Gastroesophageal sphincter (tissue), 4 donors: ENCODE data around the gene RAB3B. TPM values are rescaled to one million over a fixed set of nuclear protein-coding genes. Genes with fewer than 3 reads are reported as not detected.

Experiments
- ATAC-seq: fragments of 150-250 bp; one replicate; pipeline ENCODE4 v1.9.1; 2016; ENCODE audit warnings: mild to moderate bottlenecking, moderate library complexity
- H3K27ac ChIP-seq, 4 donors: fragments of 200-600 bp; sonication (generic) in 3 of 4; 1 replicate in 3 of 4; 2 replicates in 1 of 4; pipeline ENCODE4 v1.5.1; 2016 to 2019
- H3K27me3 ChIP-seq: fragments of 200-600 bp; sonication (generic); one replicate; pipeline ENCODE4 v1.5.1; 2019
- H3K36me3 ChIP-seq, 2 donors: fragments of 200-600 bp; sonication (generic); one replicate each; pipeline ENCODE4 v1.5.1; 2019; ENCODE audit warnings: control low read depth in 1 of 2
- H3K4me1 ChIP-seq, 3 donors: fragments of 200-600 bp; sonication (generic); 1 replicate in 2 of 3; 2 replicates in 1 of 3; pipeline ENCODE4 v1.5.1; 2016 to 2019; ENCODE audit warnings: control low read depth in 2 of 3
- H3K4me3 ChIP-seq, 2 donors: fragments of 200-600 bp; sonication (generic); one replicate each; pipeline ENCODE4 v1.5.1; 2019; ENCODE audit warnings: mild to moderate bottlenecking in 1 of 2, moderate library complexity in 1 of 2
- H3K9me3 ChIP-seq, 3 donors: fragments of 200-600 bp; sonication (generic); one replicate each; pipeline ENCODE4 v1.5.1; 2017 to 2019; ENCODE audit warnings: control low read depth in 2 of 3
- CTCF ChIP-seq, 4 experiments: fragments of 200-600 bp in 2 of 4; fragments of 450-650 bp in 2 of 4; sonication (generic) in 1 of 4; IDR thresholded peaks; one replicate each; pipeline ENCODE4 v1.5.1; 2017 to 2019; ENCODE audit warnings: antibody characterized with exemption in 4 of 4, mild to moderate bottlenecking in 2 of 4, moderate library complexity in 2 of 4
- EP300 ChIP-seq: sonication (generic); formaldehyde crosslinking; IDR thresholded peaks from one replicate; pipeline ENCODE4 v1.6.1; 2017; ENCODE audit warnings: antibody characterized with exemption, mild to moderate bottlenecking
- POLR2A ChIP-seq, 2 donors: fragments of 450-650 bp; IDR thresholded peaks; one replicate each; pipeline ENCODE4 v1.6.1; 2017; ENCODE audit warnings: antibody characterized with exemption in 2 of 2, mild to moderate bottlenecking in 2 of 2, moderate library complexity in 1 of 2
- POLR2AphosphoS5 ChIP-seq: sonication (generic); formaldehyde crosslinking; IDR thresholded peaks from one replicate; pipeline ENCODE4 v1.6.1; 2017; ENCODE audit warnings: antibody characterized with exemption
- WGBS, 2 donors: methylation state at CpG; one replicate each; pipeline ENCODE4 v1.1.5; 2018; ENCODE audit warnings: low coverage in 1 of 2; 5-methylcytosine and 5-hydroxymethylcytosine counted together
- small RNA-seq, 4 donors: library from RNA; depleted of rRNA; stranded (forward); fragments of <200 nt; gene quantifications; one replicate each; pipeline ENCODE3, GENCODE V24; 2016
- total RNA-seq, 4 donors: library from RNA; depleted of rRNA; stranded (reverse); fragments of >200 nt; gene quantifications; one replicate each; pipeline ENCODE4 v1.1.0, GENCODE V29; 2016

The RAB3B gene
- total RNA-seq, 4 donors from 2014 or later = under 0.01 to 0.81 (median 0.34) TPM

DNA sequence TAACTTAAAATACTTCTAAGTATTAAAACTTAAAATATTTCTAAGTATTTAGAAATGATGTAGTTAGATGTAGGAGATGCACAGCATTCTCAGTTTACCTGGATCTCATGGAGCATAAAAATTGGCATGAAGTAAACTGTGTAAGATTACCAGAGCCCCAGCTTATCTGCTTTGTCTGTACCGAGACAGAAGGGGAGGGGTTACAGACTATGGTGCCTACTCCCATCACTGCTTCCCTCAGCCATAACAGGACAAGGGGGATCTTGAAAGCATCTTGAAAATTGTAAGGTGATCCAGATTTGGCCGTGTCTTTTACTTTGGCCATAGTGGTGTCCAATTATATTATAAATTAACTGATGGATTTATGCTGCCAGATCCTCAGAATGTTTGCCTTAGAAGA, 130.8 kb downstream of the RAB3B start:
- Histone ChIP-seq H3K36me3 (peaks cover 0 to 10% of the 10 kb centered on the region in 2 donors), H3K4me3 (no peak overlapping the region), H3K9me3 (no peaks in the 10 kb centered on the region), H3K27me3 (no peaks in the 10 kb centered on the region), H3K27ac (no peak overlapping the region), H3K4me1 (no peaks in the 10 kb centered on the region)
- WGBS, 2 donors = 45 to 55% methylated on average over 2 of the region's 2 CpGs
- ATAC-seq = no peak
- TF ChIP-seq CTCF (IDR thresholded peaks at IDR 0.05) (no peak), POLR2AphosphoS5 (no peak), EP300 (no peak), POLR2A (IDR thresholded peaks at IDR 0.05) (no peak)

DNA sequence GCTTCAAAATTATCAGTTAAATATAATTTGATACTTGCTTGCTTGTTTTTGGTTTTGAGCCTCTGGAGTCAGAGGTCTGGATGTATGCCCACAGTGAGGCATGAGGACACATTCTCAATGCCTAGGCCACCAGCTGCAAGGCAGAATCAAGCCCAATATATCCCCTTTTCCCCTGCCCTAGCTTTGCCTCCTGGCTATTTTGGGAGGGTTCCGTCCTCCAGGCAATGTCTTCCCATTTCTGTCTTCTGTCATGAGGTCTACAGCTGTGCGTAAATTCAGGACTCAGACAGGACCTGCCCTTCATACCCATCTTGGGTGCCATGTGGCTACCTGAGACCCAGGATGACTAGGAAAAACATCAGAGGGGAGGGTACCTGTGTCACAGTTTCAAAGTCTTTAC, 131.2 kb downstream of the RAB3B start:
- no peak for ATAC-seq
- Histone ChIP-seq H3K27me3 (no peaks in the 10 kb centered on the region), H3K4me3 (no peak overlapping the region), H3K36me3 (peaks cover 0 to 14% of the 10 kb centered on the region in 2 donors), H3K27ac (no peak overlapping the region), H3K9me3 (no peaks in the 10 kb centered on the region), H3K4me1 (no peaks in the 10 kb centered on the region)
- WGBS, 2 donors = 100% methylated on average over 1 of the region's 2 CpGs; no CpG with 5 or more reads in 1 of the 2 donors
- no peak for TF ChIP-seq POLR2A (IDR thresholded peaks at IDR 0.05)
- TF ChIP-seq EP300 = no peak
- no peak for TF ChIP-seq CTCF (IDR thresholded peaks at IDR 0.05)
- TF ChIP-seq POLR2AphosphoS5 = no peak

GRCh38 chr1:51858892-51859291, 131.6 kb downstream of the RAB3B start:
- H3K36me3 ChIP-seq = peaks cover 0 to 14% of the 10 kb centered on the region in 2 donors
- no peak overlapping the region for H3K27ac ChIP-seq
- 92 to 100% methylated on average over 1 of the region's 1 CpG for WGBS, 2 donors
- no peaks in the 10 kb centered on the region for H3K4me1 ChIP-seq
- no peaks in the 10 kb centered on the region for H3K9me3 ChIP-seq
- ATAC-seq = no peak
- no peak for TF ChIP-seq POLR2A (IDR thresholded peaks at IDR 0.05)
- TF ChIP-seq CTCF (IDR thresholded peaks at IDR 0.05) = no peak
- TF ChIP-seq POLR2AphosphoS5 = no peak
- no peak for TF ChIP-seq EP300
- H3K27me3 ChIP-seq = no peaks in the 10 kb centered on the region
- H3K4me3 ChIP-seq = no peak overlapping the region

Small RNA genes within 50 kb of the gene (small RNA-seq; reads per million reads assigned to genes)
- gene RN7SL290P (0 reads per million in 4 donors), gene RNA5SP48 (0.09 to 0.27 (median 0.19) reads per million in 4 donors)

Other genes with a start within 250 kb of the RAB3B start
- gene NRDC, start 112.0 kb downstream of the RAB3B start, total RNA-seq = 10 to 100 TPM; 61.1 to 78.1 (median 67.5) TPM
- gene KTI12, start 43.1 kb upstream of the RAB3B start, total RNA-seq = 10 to 100 TPM in 1 of 4 donors, 1 to 10 TPM in 3; 7.4 to 10.3 (median 8.9) TPM
- 10 to 100 TPM; 16.9 to 23.0 (median 19.6) TPM for gene TXNDC12, start 64.5 kb upstream of the RAB3B start, total RNA-seq
- 10 to 100 TPM; 31.4 to 64.5 (median 42.0) TPM for gene BTF3L4, start 65.6 kb upstream of the RAB3B start, total RNA-seq
- gene ZFYVE9, start 151.4 kb upstream of the RAB3B start, total RNA-seq = 10 to 100 TPM; 36.4 to 79.9 (median 40.4) TPM